GM12878 (cell line): ENCODE data around the gene DZIP1L. TPM values are rescaled to one million over a fixed set of nuclear protein-coding genes. Genes with fewer than 3 reads are reported as not detected.

Experiments used
- ATAC-seq: fragments of 200-7000 bp; cut with Tn5 transposase; 3 replicates; pipeline ENCODE4 v1.9.1; 2020; ENCODE audit warnings: mild to moderate bottlenecking, moderate library complexity
- BruUV-seq: library from RNA; stranded (reverse); fragments of 400-500 nt; replicated peaks from 2 replicates; lab custom pipeline; 2021; lab: Mats Ljungman, UMichigan
- CTCF ChIA-PET: fragments of 300-600 bp; sonication (Branson Sonifier 250); formaldehyde crosslinking; extraction: SDS; loops from one replicate; lab custom pipeline; 2021; ENCODE audit warnings: inconsistent platforms; lab: Yijun Ruan, JAX
- POLR2A ChIA-PET: fragments of 350-600 bp; formaldehyde crosslinking; extraction: SDS; loops from one replicate; lab custom pipeline; 2021; ENCODE audit warnings: inconsistent platforms; lab: Charles Lee
- RAD21 ChIA-PET: fragments of 300-600 bp; sonication (Branson Sonifier 250); formaldehyde crosslinking; loops from one replicate; lab custom pipeline; 2023; ENCODE audit warnings: antibody characterized with exemption; ENCODE audit not compliant: unreplicated experiment; lab: Charles Lee
- SMC1A ChIA-PET: fragments of 300-600 bp; sonication (Branson Sonifier 250); formaldehyde crosslinking; loops from one replicate; lab custom pipeline; 2023; ENCODE audit not compliant: unreplicated experiment, uncharacterized antibody; lab: Charles Lee
- DNase-seq: peaks from one replicate; pipeline ENCODE4 v3.0.0-alpha.2; 2011; ENCODE audit warnings: low read depth, low spot score
- FAIRE-seq: peaks from 3 replicates; lab custom pipeline; 2011; peaks lifted over from hg19 to GRCh38; lab: Jason Lieb, UNC
- H2AFZ ChIP-seq: 2 replicates; pipeline ENCODE4 v1.6.0; 2011; ENCODE audit warnings: low read depth, low read length, control low read depth; ENCODE audit not compliant: control insufficient read depth
- H3K27ac ChIP-seq: 2 replicates; pipeline ENCODE4 v1.5.1; 2011; ENCODE audit warnings: control low read depth; ENCODE audit not compliant: control insufficient read depth, insufficient read depth
- H3K27me3 ChIP-seq, 2 experiments: replicated peaks in 1 of 2; 2 replicates each; pipeline versions ENCODE4 v1.6.0 to v1.6.1; 2011; ENCODE audit warnings: low read length in 1 of 2; ENCODE audit not compliant: control insufficient read depth in 2 of 2, insufficient read depth in 2 of 2
- H3K36me3 ChIP-seq, 2 experiments: 2 replicates each; pipeline ENCODE4 v1.5.1; 2011; ENCODE audit warnings: low read length in 1 of 2; ENCODE audit not compliant: control insufficient read depth in 2 of 2, insufficient read depth in 2 of 2
- H3K4me1 ChIP-seq: 2 replicates; pipeline ENCODE4 v1.6.1; 2011; ENCODE audit warnings: mild to moderate bottlenecking, low read length, moderate library complexity, mixed read lengths; ENCODE audit not compliant: control insufficient read depth, insufficient read depth
- H3K4me2 ChIP-seq: 2 replicates; pipeline ENCODE4 v1.6.0; 2011; ENCODE audit warnings: control low read depth; ENCODE audit not compliant: control insufficient read depth, insufficient read depth
- H3K4me3 ChIP-seq: fragments of 200-600 bp; sonication (generic); 2 replicates; pipeline ENCODE4 v1.5.1; 2016
- H3K79me2 ChIP-seq: 2 replicates; pipeline ENCODE4 v1.6.0; 2011; ENCODE audit warnings: low read length; ENCODE audit not compliant: control insufficient read depth, insufficient read depth
- H3K9ac ChIP-seq: 2 replicates; pipeline ENCODE4 v1.8.0; 2011; ENCODE audit warnings: low read length, control low read depth, mixed read lengths; ENCODE audit not compliant: control insufficient read depth, insufficient read depth
- H3K9me3 ChIP-seq: replicated peaks from 3 replicates; pipeline ENCODE4 v1.5.1; 2011; ENCODE audit warnings: mild to moderate bottlenecking, low read length; ENCODE audit not compliant: control insufficient read depth, insufficient read depth
- H4K20me1 ChIP-seq: 2 replicates; pipeline ENCODE4 v1.6.0; 2011; ENCODE audit not compliant: control insufficient read depth, insufficient read depth
- CHD1 ChIP-seq: IDR thresholded peaks from 2 replicates; pipeline ENCODE4 v1.6.1; 2012; ENCODE audit warnings: low read depth, low read length, improper control_type of control experiment
- CHD2 ChIP-seq: IDR thresholded peaks from 2 replicates; pipeline ENCODE4 v1.6.1; 2011; ENCODE audit warnings: low read depth, low read length, improper control_type of control experiment, borderline replicate concordance
- EGR1 ChIP-seq, 2 experiments: IDR thresholded peaks; 1 replicate in 1 of 2; 2 replicates in 1 of 2; pipeline ENCODE4 v1.6.1; 2011 to 2012; ENCODE audit warnings: low read depth in 2 of 2, low read length in 2 of 2, borderline replicate concordance in 1 of 2, mild to moderate bottlenecking in 1 of 2, moderate library complexity in 1 of 2
- EZH2 ChIP-seq: IDR thresholded peaks from 2 replicates; pipeline ENCODE4 v1.6.1; 2012; ENCODE audit warnings: low read depth, mild to moderate bottlenecking, control low read depth, inconsistent platforms, low read length, borderline replicate concordance; ENCODE audit not compliant: control insufficient read depth
- GABPA ChIP-seq: IDR thresholded peaks from 2 replicates; pipeline ENCODE4 v1.6.1; 2014; ENCODE audit warnings: antibody characterized with exemption, low read depth, mild to moderate bottlenecking, inconsistent platforms
- IKZF1 ChIP-seq: fragments of 450-650 bp; conservative IDR thresholded peaks from 2 replicates; pipeline ENCODE4 v1.6.1; 2017; ENCODE audit warnings: antibody characterized with exemption, mild to moderate bottlenecking
- SPI1 ChIP-seq: IDR thresholded peaks from 2 replicates; pipeline ENCODE4 v1.6.1; 2011; ENCODE audit warnings: low read depth, mild to moderate bottlenecking, low read length, moderate library complexity, borderline replicate concordance; ENCODE audit not compliant: insufficient read depth
- TAF1 ChIP-seq: IDR thresholded peaks from 2 replicates; pipeline ENCODE4 v1.6.1; 2011; ENCODE audit warnings: mild to moderate bottlenecking, low read depth, low read length, borderline replicate concordance
- ZNF207 ChIP-seq: fragments of 450-650 bp; IDR thresholded peaks from 2 replicates; pipeline ENCODE4 v1.6.1; 2014; ENCODE audit warnings: antibody characterized with exemption, mild to moderate bottlenecking, borderline replicate concordance
- WGBS: methylation state at CpG from one replicate; pipeline ENCODE4 v1.1.6; 2016; ENCODE audit warnings: low lambda C conversion rate; ENCODE audit not compliant: insufficient replicate concordance, insufficient coverage; ENCODE audit errors: missing lambda C conversion rate; 5-methylcytosine and 5-hydroxymethylcytosine counted together
- in situ Hi-C: fragments of 300-500 bp; cut with MboI; formaldehyde crosslinking; loops from 9 replicates; pipeline ENCODE4 v1.14.3; 2018; ENCODE audit warnings: mixed read lengths
- intact Hi-C: fragments of 100-400 bp; cut with micrococcal nuclease; formaldehyde crosslinking; loops from one replicate; pipeline ENCODE4 v1.14.2; 2022; ENCODE audit not compliant: unreplicated experiment
- polyA plus RNA-seq, 11 experiments: library from polyadenylated mRNA; depleted of rRNA in 4 of 11; unstranded in 6 of 11; stranded (reverse) in 5 of 11; fragments of >200 nt; fragmentation: Nextera tagmentation in 4 of 11; fragmentation: Illumina TruSeq in 1 of 11; extraction: Ambion mirVana in 4 of 11; extraction: Trizol in 1 of 11; gene quantifications; 1 replicate in 1 of 11; 2 replicates in 10 of 11; pipeline versions ENCODE4 v1.2.1 to v1.2.3, GENCODE V29; 2011 to 2016; ENCODE audit warnings: inconsistent platforms in 2 of 11, missing spikeins in 2 of 11, low read depth in 1 of 11
- total RNA-seq, 4 experiments: library from RNA; depleted of rRNA in 3 of 4; stranded (reverse); fragments of >200 nt in 3 of 4; fragmentation: Illumina TruSeq in 1 of 4; extraction: Trizol in 1 of 4; gene quantifications; 2 replicates each; pipeline versions ENCODE4 v1.2.1 to v1.2.3, GENCODE V29; 2013 to 2021
- TF ChIP-seq, protein P1 (sequence below): IDR thresholded peaks from 2 replicates; pipeline ENCODE4 v1.6.1; 2012; ENCODE audit warnings: mild to moderate bottlenecking, low read depth, low read length
- TF ChIP-seq, protein P2 (sequence below): IDR thresholded peaks from 2 replicates; pipeline ENCODE4 v1.6.1; 2012; ENCODE audit warnings: low read depth, low read length, improper control_type of control experiment
- TF ChIP-seq, protein P3 (sequence below): fragments of 450-650 bp; IDR thresholded peaks from 2 replicates; pipeline ENCODE4 v1.6.1; 2014; ENCODE audit warnings: mild to moderate bottlenecking

The DZIP1L gene
- total and polyA plus RNA-seq, 10 of the 15 experiments (the other 5 are each of a cell fraction or from before 2014, with no cell fraction given), result not detected

DNA sequence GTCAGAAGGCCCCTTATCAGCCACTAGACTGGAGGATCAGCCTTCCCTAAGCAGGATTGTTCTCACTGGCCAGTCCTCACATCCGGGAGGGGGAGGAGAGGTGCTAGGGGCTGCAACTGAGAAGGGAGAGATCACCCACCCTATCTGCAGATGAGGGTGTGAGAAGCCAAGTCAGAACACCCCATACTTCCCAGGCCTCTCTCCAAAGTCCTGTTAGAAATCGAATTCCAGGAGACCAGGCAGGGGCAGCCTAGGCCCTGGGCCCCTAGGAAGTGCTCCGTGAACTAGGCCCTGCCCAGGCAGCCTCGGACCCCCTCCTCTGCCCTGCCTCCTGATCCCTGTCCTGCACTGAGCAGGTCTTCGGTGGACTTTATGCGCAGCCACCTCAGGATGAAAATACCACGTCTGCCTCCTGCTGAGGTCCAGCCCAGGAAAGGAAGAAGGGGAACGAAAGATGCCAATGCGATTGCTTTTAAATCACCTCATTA, 933 bp downstream of the DZIP1L start (continued):
- TF ChIP-seq, protein P1, sequence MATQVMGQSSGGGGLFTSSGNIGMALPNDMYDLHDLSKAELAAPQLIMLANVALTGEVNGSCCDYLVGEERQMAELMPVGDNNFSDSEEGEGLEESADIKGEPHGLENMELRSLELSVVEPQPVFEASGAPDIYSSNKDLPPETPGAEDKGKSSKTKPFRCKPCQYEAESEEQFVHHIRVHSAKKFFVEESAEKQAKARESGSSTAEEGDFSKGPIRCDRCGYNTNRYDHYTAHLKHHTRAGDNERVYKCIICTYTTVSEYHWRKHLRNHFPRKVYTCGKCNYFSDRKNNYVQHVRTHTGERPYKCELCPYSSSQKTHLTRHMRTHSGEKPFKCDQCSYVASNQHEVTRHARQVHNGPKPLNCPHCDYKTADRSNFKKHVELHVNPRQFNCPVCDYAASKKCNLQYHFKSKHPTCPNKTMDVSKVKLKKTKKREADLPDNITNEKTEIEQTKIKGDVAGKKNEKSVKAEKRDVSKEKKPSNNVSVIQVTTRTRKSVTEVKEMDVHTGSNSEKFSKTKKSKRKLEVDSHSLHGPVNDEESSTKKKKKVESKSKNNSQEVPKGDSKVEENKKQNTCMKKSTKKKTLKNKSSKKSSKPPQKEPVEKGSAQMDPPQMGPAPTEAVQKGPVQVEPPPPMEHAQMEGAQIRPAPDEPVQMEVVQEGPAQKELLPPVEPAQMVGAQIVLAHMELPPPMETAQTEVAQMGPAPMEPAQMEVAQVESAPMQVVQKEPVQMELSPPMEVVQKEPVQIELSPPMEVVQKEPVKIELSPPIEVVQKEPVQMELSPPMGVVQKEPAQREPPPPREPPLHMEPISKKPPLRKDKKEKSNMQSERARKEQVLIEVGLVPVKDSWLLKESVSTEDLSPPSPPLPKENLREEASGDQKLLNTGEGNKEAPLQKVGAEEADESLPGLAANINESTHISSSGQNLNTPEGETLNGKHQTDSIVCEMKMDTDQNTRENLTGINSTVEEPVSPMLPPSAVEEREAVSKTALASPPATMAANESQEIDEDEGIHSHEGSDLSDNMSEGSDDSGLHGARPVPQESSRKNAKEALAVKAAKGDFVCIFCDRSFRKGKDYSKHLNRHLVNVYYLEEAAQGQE, result no peak
- TF ChIP-seq CHD1, result no peak
- TF ChIP-seq, protein P2, sequence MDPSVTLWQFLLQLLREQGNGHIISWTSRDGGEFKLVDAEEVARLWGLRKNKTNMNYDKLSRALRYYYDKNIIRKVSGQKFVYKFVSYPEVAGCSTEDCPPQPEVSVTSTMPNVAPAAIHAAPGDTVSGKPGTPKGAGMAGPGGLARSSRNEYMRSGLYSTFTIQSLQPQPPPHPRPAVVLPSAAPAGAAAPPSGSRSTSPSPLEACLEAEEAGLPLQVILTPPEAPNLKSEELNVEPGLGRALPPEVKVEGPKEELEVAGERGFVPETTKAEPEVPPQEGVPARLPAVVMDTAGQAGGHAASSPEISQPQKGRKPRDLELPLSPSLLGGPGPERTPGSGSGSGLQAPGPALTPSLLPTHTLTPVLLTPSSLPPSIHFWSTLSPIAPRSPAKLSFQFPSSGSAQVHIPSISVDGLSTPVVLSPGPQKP, result no peak
- TF ChIP-seq GABPA, result no peak
- no peak for TF ChIP-seq EZH2
- no peak for TF ChIP-seq IKZF1
- TF ChIP-seq EGR1 (IDR thresholded peaks at IDR 0.05; ENCODE audit: borderline replicate concordance in 1 of 2, low read depth in 2 of 2, low read length in 2 of 2), result no peak

DNA sequence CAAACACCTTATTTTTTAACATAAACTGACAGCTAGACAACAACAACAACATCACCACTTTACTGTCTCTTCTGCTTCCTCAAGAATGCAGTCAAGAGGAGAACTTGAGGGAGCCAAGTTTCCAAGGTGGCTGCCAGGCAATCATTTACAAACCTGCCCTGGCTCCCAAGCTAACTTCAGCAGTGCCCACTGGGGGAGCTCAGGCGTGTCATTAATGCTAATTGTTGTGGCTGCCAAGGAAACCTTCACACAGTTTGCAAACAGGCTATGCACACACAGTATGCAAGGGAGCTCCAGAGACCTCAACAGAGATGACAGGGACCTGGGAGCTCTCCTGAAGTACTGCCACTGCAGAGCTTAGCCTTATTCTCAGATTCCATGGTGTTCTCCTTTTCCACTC, 2.1 kb downstream of the DZIP1L start:
- no peaks in the 10 kb centered on the region for H3K79me2 ChIP-seq
- ATAC-seq (no peak), FAIRE-seq (no peak)
- in situ Hi-C loops, result no loop called here
- no peaks in the 10 kb centered on the region for H3K4me1 ChIP-seq
- ChIA-PET SMC1A (no interaction called here), POLR2A (no interaction called here)
- H3K9ac ChIP-seq, result no peak overlapping the region
- no peak for TF ChIP-seq SPI1
- TF ChIP-seq ZNF207, result no peak
- no peak for TF ChIP-seq CHD2
- no peak for TF ChIP-seq TAF1
- TF ChIP-seq, protein P3, sequence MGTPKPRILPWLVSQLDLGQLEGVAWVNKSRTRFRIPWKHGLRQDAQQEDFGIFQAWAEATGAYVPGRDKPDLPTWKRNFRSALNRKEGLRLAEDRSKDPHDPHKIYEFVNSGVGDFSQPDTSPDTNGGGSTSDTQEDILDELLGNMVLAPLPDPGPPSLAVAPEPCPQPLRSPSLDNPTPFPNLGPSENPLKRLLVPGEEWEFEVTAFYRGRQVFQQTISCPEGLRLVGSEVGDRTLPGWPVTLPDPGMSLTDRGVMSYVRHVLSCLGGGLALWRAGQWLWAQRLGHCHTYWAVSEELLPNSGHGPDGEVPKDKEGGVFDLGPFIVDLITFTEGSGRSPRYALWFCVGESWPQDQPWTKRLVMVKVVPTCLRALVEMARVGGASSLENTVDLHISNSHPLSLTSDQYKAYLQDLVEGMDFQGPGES, result no peak
- TF ChIP-seq, all 136 proteins: peak for 0
- CTCF ChIA-PET, result interaction anchor here (0.8 kb wide), 1 partner anchor 46 kb away, joined by 3 read pairs; no protein-coding TSS in a partner anchor
- Histone ChIP-seq H3K27ac (no peak overlapping the region), H4K20me1 (no peaks in the 10 kb centered on the region), H3K9me3 (no peaks in the 10 kb centered on the region), H3K4me3 (no peak overlapping the region), H3K4me2 (no peak overlapping the region), H3K36me3 (no peaks in the 10 kb centered on the region), H2AFZ (no peak overlapping the region), H3K27me3 (peaks cover 3 to 15% of the 10 kb centered on the region in 2 experiments)
- BruUV-seq, result no TSS peak
- RAD21 ChIA-PET, result no interaction called here
- intact Hi-C loops, result no loop called here
- WGBS, result 0% methylated on average over 1 of the region's 1 CpG
- no peak for DNase-seq
